Middle frontal gyrus (tissue), 1 donor: ENCODE data around the gene RBBP4.

Source experiments
- DNase-seq: peaks from one replicate; pipeline ENCODE4 v3.0.0-alpha.2; 2015; ENCODE audit warnings: low spot score; ENCODE audit errors: extremely low spot score

Gene RBBP4

DNA sequence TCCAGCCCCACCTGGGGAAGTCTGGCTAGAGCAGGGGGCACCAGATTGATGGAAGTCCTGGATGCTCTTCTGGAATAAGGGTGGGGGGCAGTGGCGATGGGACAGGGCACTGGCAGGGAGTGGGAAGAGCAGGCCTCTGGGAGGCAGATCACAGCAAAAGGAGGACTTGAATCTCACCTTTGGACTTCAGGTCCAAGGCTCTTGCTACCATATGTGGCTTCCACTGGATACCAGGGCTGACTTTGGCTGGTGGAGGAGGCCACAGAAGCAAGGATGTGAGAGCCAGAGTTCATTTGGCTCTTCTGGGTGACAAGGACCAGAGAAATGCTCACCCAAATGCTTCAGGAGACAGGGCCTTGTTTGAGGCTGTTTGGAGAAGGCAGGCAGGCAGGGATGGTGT is 67.5 kb downstream of the RBBP4 start:
- no peak for DNase-seq

DNA sequence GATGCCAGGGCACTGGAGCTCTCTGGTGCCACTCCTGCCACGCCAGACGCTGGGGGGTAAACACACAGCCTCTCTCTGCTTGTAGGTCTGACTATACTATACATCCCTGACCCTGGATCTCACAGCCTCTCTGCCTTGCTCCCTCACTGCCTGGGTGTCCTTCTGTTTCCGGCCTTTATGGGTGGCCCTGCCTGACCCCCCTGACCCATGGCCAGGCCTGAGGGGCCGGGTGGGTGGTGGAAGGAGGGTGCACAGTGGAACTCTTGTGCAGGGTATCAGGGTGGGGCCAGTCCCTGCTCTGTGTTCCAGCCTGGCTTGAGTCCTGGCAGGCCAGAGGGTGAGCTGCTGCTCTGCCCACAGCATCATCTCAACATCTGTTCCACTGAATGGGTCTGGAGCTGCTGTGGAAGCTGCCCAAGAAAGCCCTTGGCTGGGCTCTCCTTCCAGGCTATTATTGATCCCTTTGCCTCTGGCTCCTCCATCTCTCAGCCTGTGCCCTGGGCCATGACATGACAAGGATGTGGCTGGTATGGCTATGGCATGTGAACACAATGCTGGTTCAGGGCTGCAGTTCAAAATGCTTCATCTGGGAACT is 68.8 kb downstream of the RBBP4 start:
- no peak for DNase-seq

DNA sequence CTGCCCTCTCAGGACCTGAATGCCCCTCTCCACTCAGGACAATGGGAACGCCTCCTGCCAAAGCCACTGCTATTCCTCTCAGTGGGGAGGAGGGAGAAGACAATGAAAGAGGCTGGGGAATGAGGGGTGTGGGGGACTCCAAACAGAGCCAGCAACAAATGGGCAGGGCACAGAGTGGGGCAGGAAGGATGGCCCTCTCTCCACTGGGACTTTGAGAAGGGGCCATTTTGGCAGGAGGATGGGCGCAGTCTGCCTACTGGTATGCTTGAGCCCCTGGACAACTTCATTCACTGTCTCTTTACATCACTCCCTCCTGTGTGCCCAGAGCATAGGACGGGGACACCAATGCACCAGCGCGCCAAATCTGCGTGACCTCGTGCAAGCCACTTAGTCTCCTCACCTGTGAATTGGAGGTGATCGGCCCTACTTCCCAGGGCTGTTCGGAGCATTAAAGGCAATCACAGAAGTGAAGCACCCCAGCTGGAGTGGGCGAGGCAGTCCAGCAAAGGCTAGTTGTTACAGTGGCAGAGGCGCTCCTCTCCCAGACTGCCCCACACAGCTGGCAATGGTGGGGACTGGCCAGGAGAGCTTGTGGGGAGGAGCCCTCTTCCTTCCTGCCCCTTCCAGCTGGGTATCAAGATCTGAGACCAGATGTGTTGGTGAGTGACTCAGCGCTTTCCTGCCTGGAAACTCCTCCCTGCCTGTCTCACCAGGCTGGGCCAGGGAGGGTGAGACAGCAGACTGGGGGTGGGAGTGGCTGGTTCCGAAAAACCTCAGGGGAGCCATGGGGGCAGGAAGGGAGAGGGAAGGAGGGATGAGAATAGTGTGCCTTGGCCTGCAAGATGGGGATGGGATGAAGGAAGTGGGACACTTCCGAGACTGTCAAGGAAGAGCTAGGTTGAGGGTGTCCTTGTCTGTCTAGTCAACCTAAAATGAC is 73.9 kb downstream of the RBBP4 start:
- DNase-seq = no peak

DNA sequence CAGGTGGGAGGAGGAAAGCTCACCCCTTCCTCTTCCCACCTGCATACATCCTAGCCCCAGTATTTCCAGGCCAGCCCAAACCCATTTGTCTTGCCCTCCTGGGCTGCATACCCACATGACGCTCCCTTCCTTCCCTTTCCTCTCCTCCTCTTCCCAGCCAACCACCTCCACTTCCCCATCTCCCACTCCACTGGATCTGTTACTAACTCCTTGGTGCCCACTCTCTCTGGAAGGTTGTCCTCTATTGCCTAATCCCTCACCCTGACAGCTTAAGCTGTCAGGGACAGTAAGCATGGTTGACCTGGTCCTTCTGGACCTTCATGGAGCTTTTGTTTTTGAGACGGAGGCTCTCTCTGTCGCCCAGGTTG is 74.6 kb downstream of the RBBP4 start:
- DNase-seq = no peak

DNA sequence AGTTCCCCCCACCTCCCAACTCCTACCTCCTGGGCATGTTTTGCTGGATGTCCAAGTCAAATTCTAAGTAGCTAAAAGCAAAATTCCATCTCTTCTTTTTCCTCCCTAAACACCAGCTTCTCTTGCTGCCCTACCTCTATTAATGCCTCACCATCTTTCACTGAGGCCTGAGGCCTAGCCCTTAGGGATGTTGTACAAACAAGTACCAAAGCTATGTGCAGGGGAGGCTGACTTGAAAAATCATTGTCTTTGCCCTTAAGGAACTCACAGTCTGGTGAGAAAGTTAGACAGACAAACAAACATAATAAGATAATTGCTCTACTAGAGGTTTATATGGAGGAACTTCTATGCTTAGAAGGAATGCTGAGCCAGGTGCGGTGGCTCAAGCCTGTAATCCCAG is 76.9 kb downstream of the RBBP4 start:
- DNase-seq = no peak

DNA sequence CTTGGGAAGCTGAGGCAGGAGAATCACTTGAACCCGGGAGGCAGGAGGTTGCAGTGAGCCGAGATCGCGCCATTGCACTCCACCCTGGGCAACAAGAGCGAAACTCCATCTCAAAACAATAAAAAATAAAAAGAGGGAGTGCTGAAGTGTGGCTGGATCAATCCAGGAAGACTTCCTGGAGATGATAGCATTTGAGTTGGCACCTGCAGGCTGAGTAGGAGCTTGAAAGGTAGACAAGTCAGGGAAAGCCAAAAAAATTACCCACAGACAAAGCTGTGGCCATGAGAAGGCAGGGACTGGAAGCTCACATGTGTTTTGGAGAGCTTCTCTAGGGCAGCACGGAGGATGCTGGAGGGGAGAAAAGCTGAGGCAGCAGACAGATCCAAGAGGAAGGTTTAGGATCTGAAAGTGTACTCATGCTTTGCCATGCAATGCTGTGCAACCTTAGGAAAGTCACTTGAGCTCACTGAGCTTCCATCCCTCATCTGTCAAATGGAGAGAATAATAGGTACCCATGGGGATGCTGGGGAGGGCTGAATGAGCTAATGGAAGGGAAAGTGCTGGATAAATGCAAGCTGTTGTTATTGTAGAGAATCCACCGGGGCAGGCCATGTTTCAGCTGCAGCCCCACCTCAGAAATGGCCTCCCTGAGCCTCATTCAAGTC is 77.5 kb downstream of the RBBP4 start:
- DNase-seq = no peak

DNA sequence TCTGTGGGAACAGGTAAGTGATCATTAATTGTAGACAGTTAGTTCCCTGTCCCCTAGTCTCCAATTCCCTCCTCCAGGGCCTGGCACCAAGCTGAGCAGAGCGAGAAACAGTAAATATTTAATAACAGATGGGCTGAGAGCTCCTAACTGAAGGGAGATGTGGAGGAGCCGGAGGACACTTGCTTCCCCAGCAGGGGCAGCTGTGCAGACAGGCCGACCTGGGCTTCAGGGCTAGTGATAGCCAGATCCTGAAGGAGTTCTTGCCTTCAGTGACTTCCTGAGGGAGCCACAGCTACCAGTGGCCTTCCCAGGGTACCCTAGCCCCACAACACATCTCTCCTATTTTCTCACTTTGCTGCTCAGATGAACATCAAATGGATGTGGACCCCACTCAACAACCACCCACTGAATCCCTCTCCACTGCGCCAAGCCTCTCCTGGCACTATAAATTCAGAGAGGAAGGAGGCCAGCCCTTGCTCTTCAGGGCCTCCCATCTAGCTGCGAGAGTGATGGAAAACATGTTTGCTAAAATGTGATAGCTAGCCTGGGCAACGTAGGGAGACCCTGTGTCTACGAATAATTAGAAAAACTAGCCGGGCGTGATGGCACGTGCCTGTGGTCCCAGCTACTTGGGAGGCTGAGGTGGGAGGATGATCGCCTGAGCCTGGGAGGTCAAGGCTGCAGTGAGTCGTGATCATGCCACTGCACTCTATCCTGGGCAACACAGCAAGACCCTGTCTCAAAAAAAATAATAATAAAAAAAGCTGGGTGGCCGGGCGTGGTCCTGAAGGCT is 78.4 kb downstream of the RBBP4 start:
- no peak for DNase-seq

DNA sequence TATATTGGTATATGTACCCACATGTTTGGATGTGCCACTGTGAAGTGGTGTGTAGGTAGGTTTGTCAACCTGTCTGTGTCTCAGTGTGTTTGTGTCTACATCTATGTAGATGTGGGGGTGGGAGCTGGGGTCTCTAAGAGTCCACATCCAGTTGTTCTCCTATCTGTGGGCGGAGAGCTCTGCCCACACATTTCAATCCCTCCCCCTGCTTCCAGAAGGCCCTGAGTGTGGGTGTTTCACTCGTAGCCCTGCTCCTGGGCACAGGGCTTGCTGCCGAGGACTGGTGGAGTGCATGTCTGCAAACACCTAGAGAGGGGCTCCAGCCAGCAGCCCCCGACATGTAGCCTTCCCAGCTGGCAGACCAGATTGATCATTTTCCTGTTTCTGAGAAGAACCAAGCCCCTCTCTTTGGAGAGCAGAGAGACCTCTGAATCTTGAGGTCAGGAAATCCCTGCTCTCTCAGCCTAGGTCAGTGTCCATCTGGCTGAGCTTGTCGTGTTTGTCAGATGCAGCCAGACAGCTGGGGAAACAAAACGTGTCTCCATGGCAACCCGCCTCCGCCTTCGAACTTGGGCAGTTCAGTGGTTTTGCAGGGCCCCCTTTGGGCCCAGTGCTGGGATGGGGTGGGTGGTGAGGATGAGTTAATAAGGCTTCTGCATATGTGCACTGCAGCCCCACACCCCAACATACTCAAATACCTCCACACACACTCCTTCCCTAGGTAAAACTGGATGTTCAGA is 82.7 kb downstream of the RBBP4 start:
- DNase-seq = no peak
